Endothelial cell of umbilical vein (primary cell): ENCODE measurements around the gene C3orf52.

Source experiments
- CTCF ChIP-seq, 2 donors: IDR thresholded peaks; 1 replicate in 1 of 2; 2 replicates in 1 of 2; pipeline ENCODE4 v1.5.1; 2011; ENCODE audit warnings: low read length in 2 of 2, mild to moderate bottlenecking in 2 of 2, moderate library complexity in 2 of 2, control low read depth in 1 of 2, inconsistent platforms in 1 of 2, low read depth in 1 of 2; ENCODE audit not compliant: insufficient read depth in 1 of 2; ENCODE audit errors: extremely low read depth in 1 of 2
- EZH2 ChIP-seq: IDR thresholded peaks from 2 replicates; pipeline ENCODE4 v1.6.1; 2012; ENCODE audit warnings: borderline replicate concordance, low read depth, mild to moderate bottlenecking, moderate library complexity, low read length, inconsistent platforms; ENCODE audit not compliant: severe bottlenecking
- JUN ChIP-seq: IDR thresholded peaks from 2 replicates; pipeline ENCODE4 v1.6.1; 2011; ENCODE audit warnings: borderline replicate concordance, low read depth; ENCODE audit not compliant: insufficient read length, insufficient read depth
- MAX ChIP-seq: IDR thresholded peaks from 2 replicates; pipeline ENCODE4 v1.6.1; 2011; ENCODE audit not compliant: insufficient read depth, insufficient read length
- MYC ChIP-seq: IDR thresholded peaks from one replicate; pipeline ENCODE4 v1.6.1; 2011; ENCODE audit warnings: mild to moderate bottlenecking, low read depth, low read length
- POLR2A ChIP-seq: IDR thresholded peaks from 2 replicates; pipeline ENCODE4 v1.6.1; 2012; ENCODE audit warnings: low read depth, mild to moderate bottlenecking, control low read depth, low read length
- POLR2AphosphoS5 ChIP-seq: IDR thresholded peaks from 2 replicates; pipeline ENCODE4 v1.6.1; 2012; ENCODE audit warnings: low read depth, mild to moderate bottlenecking, control low read depth, low read length, moderate library complexity; ENCODE audit not compliant: insufficient read depth

GRCh38 chr3:112041321-112041720, 44.9 kb upstream of the C3orf52 start:
- TF ChIP-seq POLR2AphosphoS5 (no peak), CTCF (IDR thresholded peaks at IDR 0.05; ENCODE audit: extremely low read depth in 1 of 2, insufficient read depth in 1 of 2, low read depth in 1 of 2, low read length in 2 of 2) (no peak), POLR2A (no peak), EZH2 (no peak), MYC (no peak), MAX (no peak), JUN (no peak)
